OCI-LY7 (cell line): ENCODE results near the gene CD164L2. TPM values are rescaled to one million over a fixed set of nuclear protein-coding genes. Genes with fewer than 3 reads are reported as not detected.
A peak's percentile ranks its signal among the peaks of the same experiment; 100 is the strongest.

Experiments used
- BruUV-seq: library from RNA; stranded (reverse); fragments of 400-500 nt; replicated peaks from 2 replicates; lab custom pipeline; 2021; lab: Mats Ljungman, UMichigan
- CTCF ChIA-PET: fragments of 300-600 bp; sonication (Branson Sonifier 250); formaldehyde crosslinking; loops from one replicate; lab custom pipeline; 2022; ENCODE audit warnings: antibody characterized with exemption; ENCODE audit not compliant: unreplicated experiment; lab: Charles Lee
- POLR2A ChIA-PET: fragments of 300-600 bp; sonication (Branson Sonifier 250); formaldehyde crosslinking; loops from one replicate; lab custom pipeline; 2022; ENCODE audit warnings: antibody characterized with exemption; lab: Charles Lee
- DNase-seq: peaks from one replicate; pipeline ENCODE4 v3.0.0-alpha.2; 2015; ENCODE audit warnings: low spot score
- H2AFZ ChIP-seq: fragments of 200-600 bp; sonication (generic), shearing (Covaris generic); 2 replicates; pipeline ENCODE4 v1.6.1; 2014; ENCODE audit warnings: mild to moderate bottlenecking, antibody characterized with exemption, low read length, moderate library complexity
- H3K27ac ChIP-seq: fragments of 200-600 bp; sonication (generic); 2 replicates; pipeline ENCODE4 v1.5.1; 2014; ENCODE audit warnings: mixed run types, low read depth, mild to moderate bottlenecking, moderate library complexity, low read length, inconsistent platforms; ENCODE audit not compliant: poor library complexity, severe bottlenecking
- H3K36me3 ChIP-seq: fragments of 200-600 bp; sonication (generic); 2 replicates; pipeline ENCODE4 v1.6.1; 2014; ENCODE audit warnings: mild to moderate bottlenecking, antibody characterized with exemption, low read length, moderate library complexity, mixed read lengths; ENCODE audit not compliant: insufficient read depth
- H3K4me1 ChIP-seq: fragments of 200-600 bp; sonication (generic); 2 replicates; pipeline ENCODE4 v1.5.1; 2014; ENCODE audit warnings: mild to moderate bottlenecking, low read length; ENCODE audit not compliant: insufficient read depth, poor library complexity, severe bottlenecking
- H3K4me2 ChIP-seq: fragments of 200-600 bp; sonication (generic); 2 replicates; pipeline ENCODE4 v1.6.1; 2014; ENCODE audit warnings: mild to moderate bottlenecking, low read length
- H3K4me3 ChIP-seq: fragments of 200-600 bp; sonication (generic); 2 replicates; pipeline ENCODE4 v1.5.1; 2014; ENCODE audit warnings: mild to moderate bottlenecking, low read depth, low read length; ENCODE audit not compliant: poor library complexity, severe bottlenecking
- H3K79me2 ChIP-seq: fragments of 200-600 bp; sonication (generic); 2 replicates; pipeline ENCODE4 v1.6.1; 2016; ENCODE audit warnings: low read depth, mild to moderate bottlenecking, low read length, moderate library complexity, mixed read lengths; ENCODE audit not compliant: insufficient read depth
- H3K9me2 ChIP-seq: fragments of 200-600 bp; sonication (generic); 2 replicates; pipeline ENCODE4 v1.6.1; 2016; ENCODE audit warnings: mild to moderate bottlenecking, low read length, mixed read lengths; ENCODE audit not compliant: insufficient read depth
- H3K9me3 ChIP-seq: fragments of 200-600 bp; sonication (generic); 2 replicates; pipeline ENCODE4 v1.6.1; 2014; ENCODE audit warnings: mild to moderate bottlenecking, mixed run types, low read length, mixed read lengths
- H4K20me1 ChIP-seq: fragments of 200-600 bp; sonication (generic); 2 replicates; pipeline ENCODE4 v1.6.1; 2014; ENCODE audit warnings: mild to moderate bottlenecking, antibody characterized with exemption, low read length, moderate library complexity, mixed read lengths; ENCODE audit not compliant: insufficient read depth
- EZH2phosphoT487 ChIP-seq: fragments of 200-600 bp; sonication (generic); IDR thresholded peaks from 2 replicates; pipeline ENCODE4 v1.6.1; 2018; ENCODE audit warnings: low read depth, borderline replicate concordance, mild to moderate bottlenecking, mixed run types, antibody characterized with exemption, low read length, moderate library complexity, mixed read lengths
- intact Hi-C: fragments of 100-400 bp; cut with micrococcal nuclease; formaldehyde crosslinking; loops from one replicate; pipeline ENCODE4 v1.10.0; 2022; ENCODE audit not compliant: unreplicated experiment
- total RNA-seq, 2 experiments: library from RNA; depleted of rRNA in 1 of 2; stranded (reverse); fragments of >200 nt in 1 of 2; shearing (Covaris generic) in 1 of 2; gene quantifications; 2 replicates each; pipeline ENCODE4 v1.2.3, GENCODE V29; 2014 to 2022
- TF ChIP-seq, protein P1 (sequence below): fragments of 200-600 bp; sonication (generic); conservative IDR thresholded peaks from 2 replicates; pipeline ENCODE4 v1.5.1; 2014; ENCODE audit warnings: mild to moderate bottlenecking, antibody characterized with exemption, low read length, moderate library complexity, mixed read lengths

CD164L2 gene
- total RNA-seq, 2 experiments from 2014 or later, result not detected

- H3K4me3 ChIP-seq, result no peak overlapping the region
- no peaks in the 10 kb centered on the region for H4K20me1 ChIP-seq
- no peaks in the 10 kb centered on the region for H3K79me2 ChIP-seq
- no peak overlapping the region for H2AFZ ChIP-seq
- H3K9me3 ChIP-seq, result no peaks in the 10 kb centered on the region
- DNase-seq, result no peak
- TF ChIP-seq, protein P1, sequence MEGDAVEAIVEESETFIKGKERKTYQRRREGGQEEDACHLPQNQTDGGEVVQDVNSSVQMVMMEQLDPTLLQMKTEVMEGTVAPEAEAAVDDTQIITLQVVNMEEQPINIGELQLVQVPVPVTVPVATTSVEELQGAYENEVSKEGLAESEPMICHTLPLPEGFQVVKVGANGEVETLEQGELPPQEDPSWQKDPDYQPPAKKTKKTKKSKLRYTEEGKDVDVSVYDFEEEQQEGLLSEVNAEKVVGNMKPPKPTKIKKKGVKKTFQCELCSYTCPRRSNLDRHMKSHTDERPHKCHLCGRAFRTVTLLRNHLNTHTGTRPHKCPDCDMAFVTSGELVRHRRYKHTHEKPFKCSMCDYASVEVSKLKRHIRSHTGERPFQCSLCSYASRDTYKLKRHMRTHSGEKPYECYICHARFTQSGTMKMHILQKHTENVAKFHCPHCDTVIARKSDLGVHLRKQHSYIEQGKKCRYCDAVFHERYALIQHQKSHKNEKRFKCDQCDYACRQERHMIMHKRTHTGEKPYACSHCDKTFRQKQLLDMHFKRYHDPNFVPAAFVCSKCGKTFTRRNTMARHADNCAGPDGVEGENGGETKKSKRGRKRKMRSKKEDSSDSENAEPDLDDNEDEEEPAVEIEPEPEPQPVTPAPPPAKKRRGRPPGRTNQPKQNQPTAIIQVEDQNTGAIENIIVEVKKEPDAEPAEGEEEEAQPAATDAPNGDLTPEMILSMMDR, result no peak
- no peak for TF ChIP-seq EZH2phosphoT487
- no peaks in the 10 kb centered on the region for H3K36me3 ChIP-seq
- ChIA-PET POLR2A (no interaction called here), CTCF (no interaction called here)
- no TSS peak for BruUV-seq
- no peaks in the 10 kb centered on the region for H3K9me2 ChIP-seq
- no peak overlapping the region for H3K27ac ChIP-seq
- H3K4me2 ChIP-seq, result peak overlapping the region; percentile 49; the same call in 1 of the 2 replicates
- intact Hi-C loops, result loop anchor here (10.0 kb wide), 1 partner anchor 55 kb away; no protein-coding TSS in a partner anchor
- H3K4me1 ChIP-seq, result peaks cover 28% of the 10 kb centered on the region
Measured at GRCh38 chr1:27359822-27360158, 23.3 kb downstream of the CD164L2 start.

DNA sequence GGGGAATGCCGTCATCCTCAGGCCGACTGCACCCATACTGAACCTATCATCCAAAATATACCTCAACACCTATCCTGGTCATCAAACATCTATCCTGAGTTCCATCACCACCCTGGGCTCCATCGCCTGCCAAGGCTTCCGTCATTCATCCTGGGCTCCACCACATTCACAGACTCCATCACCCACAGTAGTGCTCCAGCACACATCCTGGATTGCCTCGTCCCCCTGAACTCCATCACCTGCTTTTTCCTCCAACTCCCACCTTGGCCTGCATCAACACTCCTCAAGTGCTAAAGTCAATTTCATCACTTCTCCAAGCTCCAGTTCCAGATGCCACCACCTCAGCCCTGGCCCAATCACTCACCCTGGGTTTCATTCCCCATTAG lies 24.2 kb downstream of the CD164L2 start:
- Histone ChIP-seq H3K4me3 (no peak overlapping the region), H3K9me3 (no peaks in the 10 kb centered on the region), H3K36me3 (no peaks in the 10 kb centered on the region), H3K4me1 (peaks cover 26% of the 10 kb centered on the region), H3K9me2 (no peaks in the 10 kb centered on the region), H3K4me2 (no peak overlapping the region), H3K79me2 (no peaks in the 10 kb centered on the region), H3K27ac (no peak overlapping the region), H4K20me1 (no peaks in the 10 kb centered on the region), H2AFZ (no peak overlapping the region)
- no peak for DNase-seq
- ChIA-PET CTCF (no interaction called here), POLR2A (no interaction called here)
- intact Hi-C loops, result loop anchor here (10.0 kb wide), 1 partner anchor 54 kb away; no protein-coding TSS in a partner anchor
- TF ChIP-seq, protein P1, result no peak
- no peak for TF ChIP-seq EZH2phosphoT487
- BruUV-seq, result no TSS peak

- Histone ChIP-seq H3K27ac (no peak overlapping the region), H2AFZ (no peak overlapping the region; the same call in 1 of the 2 replicates), H3K79me2 (no peaks in the 10 kb centered on the region), H3K4me2 (peak overlapping the region; percentile 84), H3K4me1 (peaks cover 26% of the 10 kb centered on the region), H3K36me3 (no peaks in the 10 kb centered on the region), H4K20me1 (no peaks in the 10 kb centered on the region), H3K4me3 (no peak overlapping the region), H3K9me2 (no peaks in the 10 kb centered on the region), H3K9me3 (no peaks in the 10 kb centered on the region)
- intact Hi-C loops, result loop anchor here (10.0 kb wide), 1 partner anchor 53 kb away; no protein-coding TSS in a partner anchor
- BruUV-seq, result no TSS peak
- POLR2A ChIA-PET, result no interaction called here
- CTCF ChIA-PET, result interaction anchor here (1.1 kb wide), 1 partner anchor 56 kb away, joined by 5 read pairs; no protein-coding TSS in a partner anchor
- no peak for DNase-seq
- no peak for TF ChIP-seq EZH2phosphoT487
- TF ChIP-seq, protein P1, result no peak
Measured at GRCh38 chr1:27358038-27358927, 24.9 kb downstream of the CD164L2 start.
